Endothelial cell of umbilical vein (primary cell): ENCODE results near the gene SMC3. TPM values are rescaled to one million over a fixed set of nuclear protein-coding genes. Genes with fewer than 3 reads are reported as not detected.

Experiments
- BruUV-seq: library from RNA; stranded (reverse); fragments of 400-500 nt; replicated peaks from 2 replicates; lab custom pipeline; 2021; lab: Mats Ljungman, UMichigan
- CTCF ChIA-PET: fragments of 300-600, 350-600 bp; sonication (Branson Sonifier 250); formaldehyde crosslinking; loops from one replicate; lab custom pipeline; 2021; ENCODE audit warnings: antibody characterized with exemption, inconsistent platforms; lab: Charles Lee
- POLR2A ChIA-PET: fragments of 300-600, 350-600 bp; sonication (Branson Sonifier 250); formaldehyde crosslinking; loops from one replicate; lab custom pipeline; 2021; ENCODE audit warnings: antibody characterized with exemption, inconsistent platforms; lab: Charles Lee
- DNase-seq: peaks from one replicate; pipeline ENCODE4 v3.0.0-alpha.2; 2011; ENCODE audit warnings: low read depth, low spot score
- FAIRE-seq: peaks from 2 replicates; lab custom pipeline; 2011; peaks lifted over from hg19 to GRCh38; lab: Jason Lieb, UNC
- H2AFZ ChIP-seq: 2 replicates; pipeline ENCODE4 v1.6.0; 2012; ENCODE audit warnings: low read depth, low read length, control low read depth, inconsistent platforms
- H3K27ac ChIP-seq: 2 replicates; pipeline ENCODE4 v1.5.1; 2011; ENCODE audit warnings: low read depth, mild to moderate bottlenecking, control low read depth, low read length, moderate library complexity; ENCODE audit not compliant: insufficient read depth
- H3K27me3 ChIP-seq, 2 experiments: 2 replicates each; pipeline versions ENCODE4 v1.6.0 to v1.6.1; 2011; ENCODE audit warnings: low read length in 2 of 2, mixed read lengths in 1 of 2; ENCODE audit not compliant: control insufficient read depth in 2 of 2, insufficient read depth in 2 of 2
- H3K36me3 ChIP-seq, 2 experiments: 2 replicates in 1 of 2; 3 replicates in 1 of 2; pipeline ENCODE4 v1.5.1; 2011; ENCODE audit warnings: low read length in 2 of 2, mild to moderate bottlenecking in 1 of 2, moderate library complexity in 1 of 2; ENCODE audit not compliant: control insufficient read depth in 2 of 2, insufficient read depth in 2 of 2; ENCODE audit errors: extremely low read depth in 1 of 2
- H3K4me1 ChIP-seq: 3 replicates; pipeline ENCODE4 v1.5.1; 2011; ENCODE audit warnings: mild to moderate bottlenecking, low read length; ENCODE audit not compliant: control insufficient read depth, insufficient read depth; ENCODE audit errors: extremely low read depth
- H3K4me2 ChIP-seq: 2 replicates; pipeline ENCODE4 v1.6.1; 2011; ENCODE audit warnings: low read length, control low read depth, mixed read lengths; ENCODE audit not compliant: insufficient read depth
- H3K4me3 ChIP-seq, 3 experiments: fragments of 200-600 bp in 1 of 3; sonication (generic), shearing (Covaris generic) in 1 of 3; replicated peaks in 1 of 3; 2 replicates each; pipeline ENCODE4 v1.5.1; 2011 to 2016; ENCODE audit warnings: control low read depth in 3 of 3, low read length in 3 of 3, mild to moderate bottlenecking in 2 of 3, inconsistent platforms in 1 of 3, low read depth in 1 of 3, moderate library complexity in 1 of 3; ENCODE audit not compliant: insufficient read depth in 1 of 3
- H3K79me2 ChIP-seq: 2 replicates; pipeline ENCODE4 v1.6.0; 2012; ENCODE audit warnings: low read length, inconsistent platforms; ENCODE audit not compliant: control insufficient read depth, insufficient read depth
- H3K9ac ChIP-seq: replicated peaks from 2 replicates; pipeline ENCODE3; 2011; ENCODE audit warnings: low read length, control low read depth; ENCODE audit not compliant: insufficient read depth; ENCODE audit errors: extremely low read depth
- H3K9me1 ChIP-seq: replicated peaks from 3 replicates; pipeline ENCODE4 v1.6.0; 2011; ENCODE audit warnings: mild to moderate bottlenecking, low read length; ENCODE audit not compliant: control insufficient read depth, insufficient read depth; ENCODE audit errors: extremely low read depth
- H3K9me3 ChIP-seq: replicated peaks from 2 replicates; pipeline ENCODE4 v1.5.1; 2012; ENCODE audit warnings: low read length, inconsistent platforms; ENCODE audit not compliant: control insufficient read depth, insufficient read depth
- H4K20me1 ChIP-seq: replicated peaks from 2 replicates; pipeline ENCODE3; 2011; ENCODE audit warnings: mild to moderate bottlenecking, low read length; ENCODE audit not compliant: control insufficient read depth, insufficient read depth; ENCODE audit errors: extremely low read depth
- CTCF ChIP-seq, 2 donors: IDR thresholded peaks; 1 replicate in 1 of 2; 2 replicates in 1 of 2; pipeline ENCODE4 v1.5.1; 2011; ENCODE audit warnings: low read length in 2 of 2, mild to moderate bottlenecking in 2 of 2, moderate library complexity in 2 of 2, control low read depth in 1 of 2, inconsistent platforms in 1 of 2, low read depth in 1 of 2; ENCODE audit not compliant: insufficient read depth in 1 of 2; ENCODE audit errors: extremely low read depth in 1 of 2
- EZH2 ChIP-seq: IDR thresholded peaks from 2 replicates; pipeline ENCODE4 v1.6.1; 2012; ENCODE audit warnings: borderline replicate concordance, low read depth, mild to moderate bottlenecking, moderate library complexity, low read length, inconsistent platforms; ENCODE audit not compliant: severe bottlenecking
- FOS ChIP-seq: IDR thresholded peaks from 2 replicates; pipeline ENCODE4 v1.6.1; 2011; ENCODE audit warnings: mild to moderate bottlenecking, low read length, moderate library complexity, borderline replicate concordance; ENCODE audit not compliant: insufficient read depth
- GATA2 ChIP-seq: IDR thresholded peaks from 2 replicates; pipeline ENCODE4 v1.7.0; 2011; ENCODE audit warnings: low read depth, mild to moderate bottlenecking, moderate library complexity, mixed read lengths, low read length; ENCODE audit not compliant: insufficient read length, insufficient read depth
- JUN ChIP-seq: IDR thresholded peaks from 2 replicates; pipeline ENCODE4 v1.6.1; 2011; ENCODE audit warnings: borderline replicate concordance, low read depth; ENCODE audit not compliant: insufficient read length, insufficient read depth
- MAX ChIP-seq: IDR thresholded peaks from 2 replicates; pipeline ENCODE4 v1.6.1; 2011; ENCODE audit not compliant: insufficient read depth, insufficient read length
- MYC ChIP-seq: IDR thresholded peaks from one replicate; pipeline ENCODE4 v1.6.1; 2011; ENCODE audit warnings: mild to moderate bottlenecking, low read depth, low read length
- POLR2A ChIP-seq: IDR thresholded peaks from 2 replicates; pipeline ENCODE4 v1.6.1; 2012; ENCODE audit warnings: low read depth, mild to moderate bottlenecking, control low read depth, low read length
- POLR2AphosphoS5 ChIP-seq: IDR thresholded peaks from 2 replicates; pipeline ENCODE4 v1.6.1; 2012; ENCODE audit warnings: low read depth, mild to moderate bottlenecking, control low read depth, low read length, moderate library complexity; ENCODE audit not compliant: insufficient read depth
- dilution Hi-C: fragments of 300-500 bp; cut with MboI; formaldehyde crosslinking; loops from one replicate; pipeline ENCODE4 v1.15.0; 2019; ENCODE audit warnings: low sequenced_read_pairs; ENCODE audit not compliant: extremely low pct_ligation_motif_present
- intact Hi-C: fragments of 100-400 bp; cut with micrococcal nuclease; formaldehyde crosslinking; loops from one replicate; pipeline ENCODE4 v1.10.0; 2022
- polyA plus RNA-seq, 4 experiments: library from polyadenylated mRNA; depleted of rRNA in 3 of 4; stranded (reverse) in 3 of 4; unstranded in 1 of 4; fragments of >200 nt; gene quantifications; 2 replicates each; pipeline versions ENCODE4 v1.2.1 to v1.2.3, GENCODE V29; 2011 to 2012; ENCODE audit warnings: missing spikeins in 1 of 4
- total RNA-seq: library from RNA; stranded (reverse); gene quantifications from 2 replicates; pipeline ENCODE4 v1.2.3, GENCODE V29; 2021

Gene SMC3
- total and polyA plus RNA-seq, 2 donors (not counting 3 experiments of a cell fraction or from before 2014, with no cell fraction given) = 5.5 to 44.2 TPM

GRCh38 chr10:110560012-110560411 is 7.5 kb upstream of the SMC3 start:
- POLR2A ChIA-PET = no interaction called here
- Histone ChIP-seq H3K9me3 (no peaks in the 10 kb centered on the region), H4K20me1 (no peaks in the 10 kb centered on the region), H2AFZ (no peak overlapping the region), H3K36me3 (no peaks in the 10 kb centered on the region), H3K4me1 (no peaks in the 10 kb centered on the region), H3K4me3 (no peak overlapping the region), H3K27ac (no peak overlapping the region), H3K79me2 (no peaks in the 10 kb centered on the region), H3K27me3 (peaks cover 2% of the 10 kb centered on the region in 2 experiments), H3K9me1 (no peaks in the 10 kb centered on the region), H3K4me2 (no peak overlapping the region), H3K9ac (no peak overlapping the region)
- FAIRE-seq = no peak
- no TSS peak for BruUV-seq
- no peak for TF ChIP-seq GATA2
- TF ChIP-seq CTCF (IDR thresholded peaks at IDR 0.05; ENCODE audit: extremely low read depth in 1 of 2, insufficient read depth in 1 of 2, low read depth in 1 of 2, low read length in 2 of 2) = no peak
- no peak for TF ChIP-seq EZH2
- TF ChIP-seq POLR2AphosphoS5 = no peak
- TF ChIP-seq MAX = no peak
- TF ChIP-seq JUN = no peak
- TF ChIP-seq FOS = no peak
- TF ChIP-seq POLR2A = no peak
- TF ChIP-seq MYC = no peak
- intact Hi-C loops = no loop called here
- DNase-seq = no peak
- CTCF ChIA-PET = interaction anchor here (1.5 to 4.1 kb wide), 2 partner anchors 12 to 237 kb away, joined by 3 to 24 read pairs; no protein-coding TSS in a partner anchor
- dilution Hi-C loops = loop anchor here (10.0 kb wide), 1 partner anchor 205 kb away; no protein-coding TSS in a partner anchor
